ENCODE data around the gene SIX1. TPM values are rescaled to one million over a fixed set of nuclear protein-coding genes. Genes with fewer than 3 reads are reported as not detected.

Gene SIX1
- total and polyA plus RNA-seq, 2 of the 4 experiments (the other 2 are of a cell fraction): 7.7 to 15.0 TPM

DNA sequence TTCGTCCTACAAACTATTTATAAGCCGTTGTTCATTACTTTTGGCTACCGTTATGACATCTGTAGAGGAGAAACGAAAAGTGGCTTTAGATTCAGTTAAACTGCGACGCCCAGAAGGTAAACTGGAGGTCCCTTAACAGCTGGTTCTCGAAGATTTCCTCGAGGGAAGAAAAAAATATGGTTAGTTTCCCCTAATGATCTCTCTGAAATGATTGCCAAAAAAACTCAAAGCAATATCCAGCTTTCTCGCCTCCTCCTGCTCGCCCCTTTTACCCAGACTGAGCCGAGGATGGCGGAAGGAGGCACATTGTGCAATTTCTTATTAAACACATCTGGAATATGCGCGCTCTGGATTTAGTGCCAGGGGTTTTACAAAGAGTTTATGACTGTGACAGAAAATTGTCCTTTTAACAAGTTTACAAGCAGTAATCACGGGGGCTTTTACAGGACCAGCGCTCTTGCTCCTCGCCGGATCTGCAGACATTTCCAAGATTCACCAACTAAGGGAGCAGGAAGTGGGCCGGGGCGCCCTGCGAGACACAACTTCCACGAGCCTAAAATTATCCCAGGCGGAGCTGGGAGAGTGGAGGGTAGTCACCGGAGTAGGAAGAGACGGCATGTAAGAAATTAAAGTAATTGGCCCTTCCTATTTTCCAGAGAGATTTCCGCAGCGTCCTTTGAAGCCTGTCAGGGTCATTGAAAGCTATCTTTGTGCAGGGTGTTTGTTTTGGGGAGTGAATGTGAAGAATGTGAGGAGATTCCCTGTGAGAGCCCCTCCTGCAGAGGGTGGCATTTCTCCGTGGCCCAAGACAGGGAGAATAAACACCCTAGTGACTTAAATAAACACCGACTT, 5.6 kb downstream of the SIX1 start:
- Histone ChIP-seq H4K5ac (ENCODE audit: low read depth, low read length) (no peak overlapping the region), H3K23ac (ENCODE audit: low read depth, low read length) (peak overlapping the region; percentile 54; the same call in 1 of the 2 replicates), H2AK9ac (replicated peaks; ENCODE audit: low read depth, low read length, poor library complexity) (peak overlapping the region; percentile 25), H3K56ac (ENCODE audit: extremely low read depth, insufficient read depth, low read length) (0 out of 2 replicates have a peak overlapping the region, but pooled peaks have one; percentile 16), H3K27ac (ENCODE audit: insufficient read depth, low read length) (peak overlapping the region; percentile 43; the same call in 1 of the 2 replicates), H2BK120ac (ENCODE audit: low read depth, low read length) (peak overlapping the region; percentile 27; the same call in 1 of the 2 replicates), H2BK5ac (ENCODE audit: low read depth, low read length, poor library complexity, severe bottlenecking) (no peak overlapping the region), H3K4me1 (ENCODE audit: control insufficient read depth, insufficient read depth, low read length) (peaks cover 12% of the 10 kb centered on the region), H3K4me2 (ENCODE audit: low read depth, low read length) (peak overlapping the region; percentile 81), H2AFZ (replicated peaks; ENCODE audit: low read length, poor library complexity) (no peak overlapping the region), H3K9me3 (ENCODE audit: control insufficient read depth, insufficient read depth, low read length) (no peaks in the 10 kb centered on the region), H4K8ac (ENCODE audit: low read depth in 2 of 2, low read length in 2 of 2) (peak overlapping the region in 1 of 2 experiments; percentile 30; a peak in 2 of 4 replicates), H3K36me3 (ENCODE audit: control insufficient read depth, insufficient read depth, low read length) (peaks cover 41% of the 10 kb centered on the region), H3K18ac (ENCODE audit: low read depth, low read length) (peak overlapping the region; percentile 10; the same call in 1 of the 2 replicates), H4K91ac (ENCODE audit: insufficient read depth, low read depth, low read length) (no peak overlapping the region), H3K9me1 (ENCODE audit: insufficient read depth, low read length) (peaks cover 7% of the 10 kb centered on the region; the same call in 1 of the 2 replicates), H2AK5ac (ENCODE audit: low read depth, low read length) (no peak overlapping the region), H3K4me3 (ENCODE audit: insufficient read depth, low read depth, low read length) (no peak overlapping the region), H2BK15ac (ENCODE audit: low read depth, low read length) (no peak overlapping the region), H3K4ac (ENCODE audit: low read depth, low read length) (0 out of 2 replicates have a peak overlapping the region, but pooled peaks have one; percentile 1), H2BK20ac (ENCODE audit: low read depth, low read length) (no peak overlapping the region), H3K14ac (replicated peaks; ENCODE audit: low read depth, low read length) (0 out of 2 replicates have a peak overlapping the region, but pooled peaks have one; percentile 3), H3K79me1 (ENCODE audit: low read depth in 1 of 2, low read length in 2 of 2) (peaks cover 18 to 55% of the 10 kb centered on the region in 2 experiments), H3K9ac (ENCODE audit: low read depth, low read length) (peak overlapping the region; percentile 25; the same call in 1 of the 2 replicates), H4K20me1 (ENCODE audit: insufficient read depth, low read length) (peaks cover 33% of the 10 kb centered on the region), H3K27me3 (ENCODE audit: control insufficient read depth, insufficient read depth, low read length) (no peaks in the 10 kb centered on the region)
- dilution Hi-C loops (cut with HindIII; ENCODE audit: low sequenced_read_pairs, unreplicated experiment) (loop anchor here (25.0 kb wide), 1 partner anchor 394 kb away; no protein-coding TSS in a partner anchor), in situ Hi-C loops (cut with MboI; ENCODE audit: low sequenced_read_pairs) (loop anchor here (25.0 kb wide), 2 partner anchors 344 to 919 kb away; partner anchors contain the start of genes SLC38A6 and TRMT5), intact Hi-C loops (cut with micrococcal nuclease) (no loop called here)
- WGBS, 2 experiments (ENCODE audit: extremely low coverage in 2 of 2, insufficient read length in 1 of 2): 56% methylated on average over 5 of the region's 29 CpGs; no CpG with 5 or more reads in 1 of the 2 experiments
- BruUV-seq (replicated peaks): no TSS peak
- ATAC-seq (ENCODE audit: low read depth) (no peak), DNase-seq (peak; percentile 24)
- ChIA-PET POLR2A (ENCODE audit: unreplicated experiment) (no interaction called here), CTCF (interaction anchor here (0.6 to 1.5 kb wide), 6 partner anchors 12 to 869 kb away, joined by 3 to 4 read pairs (median 3); no protein-coding TSS in a partner anchor)
- TF ChIP-seq CEBPB (IDR thresholded peaks at IDR 0.05; ENCODE audit: low read depth, low read length) (peak; percentile 72), CHD1 (IDR thresholded peaks at IDR 0.05; ENCODE audit: low read depth, low read length) (no peak), RAD21 (IDR thresholded peaks at IDR 0.05; ENCODE audit: low read length) (no peak), RFX5 (IDR thresholded peaks at IDR 0.05; ENCODE audit: low read depth, low read length) (no peak)
